Activated naive CD4-positive, alpha-beta T cell (primary cell): Measurements from ENCODE around the gene TRUB2.

Experiments
- DNase-seq, 4 experiments: peaks; one replicate each; lab custom pipeline; 2025; lab: John Stamatoyannopoulos, UW

The TRUB2 gene

GRCh38 chr9:128266868-128267590 lies 55.2 kb downstream of the TRUB2 start:
- no peak for DNase-seq

DNA sequence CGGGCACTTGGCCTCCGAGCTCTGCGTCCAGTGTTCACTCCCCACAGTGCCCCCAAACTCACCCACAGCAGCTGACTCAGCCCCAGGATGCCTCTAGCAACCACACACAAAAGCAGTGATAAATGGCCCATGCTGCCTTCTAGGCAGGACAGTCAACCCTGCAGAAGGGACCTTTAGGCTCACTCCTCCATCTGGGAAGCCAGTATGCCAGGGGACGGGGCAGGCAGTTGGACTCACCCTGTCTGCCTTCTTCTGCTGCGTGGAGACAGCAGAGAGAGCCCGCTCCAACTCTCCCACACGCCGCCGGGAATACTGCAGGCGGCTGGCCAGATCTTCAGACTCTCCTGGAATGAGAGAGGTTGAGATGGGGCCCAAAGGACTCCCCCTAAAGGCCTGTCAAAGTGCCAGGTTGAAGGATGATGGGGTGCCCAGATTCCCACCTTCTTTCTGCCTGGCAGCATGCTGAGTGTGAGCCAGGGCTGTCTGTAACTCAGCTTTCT lies 56.8 kb downstream of the TRUB2 start:
- no peak for DNase-seq

DNA sequence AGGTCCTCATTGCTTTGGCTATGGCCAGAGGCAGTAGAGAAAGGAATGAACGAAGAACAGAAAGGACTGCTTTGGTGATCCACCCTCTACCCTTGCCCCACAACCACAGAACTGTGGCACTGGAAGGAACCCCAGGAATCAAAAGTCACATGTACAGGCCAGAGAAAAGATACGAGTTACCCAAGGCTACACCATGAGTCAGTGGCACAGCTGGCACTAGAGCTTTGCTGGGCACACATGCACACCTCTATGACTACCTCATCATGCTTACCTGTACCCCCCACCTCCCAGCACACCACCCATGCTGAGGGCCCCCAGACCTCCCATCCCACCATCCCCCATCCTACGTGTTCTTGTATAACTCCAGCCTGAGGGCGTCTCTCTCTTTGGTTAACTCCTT lies 59.6 kb downstream of the TRUB2 start:
- no peak for DNase-seq

DNA sequence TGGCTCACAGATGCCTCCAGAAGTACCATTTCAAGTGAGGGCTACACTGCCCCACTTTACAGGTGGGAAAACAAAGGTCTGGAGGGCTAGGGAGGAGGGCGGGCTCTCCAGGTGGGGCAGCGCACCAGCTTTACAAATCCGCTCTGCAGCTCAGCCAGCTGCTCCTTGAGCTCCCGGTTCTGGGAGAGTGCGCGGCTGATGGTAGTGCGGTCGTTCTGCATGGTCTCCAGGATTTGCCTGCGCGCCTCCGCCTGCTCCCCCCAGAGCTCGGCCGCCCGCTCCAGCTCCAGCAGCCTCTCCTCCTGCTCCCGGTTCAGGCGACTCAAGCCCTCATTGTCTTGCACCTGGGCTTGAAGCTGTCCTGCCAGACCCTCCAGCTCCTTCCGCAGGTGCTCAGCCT lies 61.9 kb downstream of the TRUB2 start:
- no peak for DNase-seq

- DNase-seq = no peak
These were observed 63.1 kb downstream of the TRUB2 start for GRCh38 chr9:128259156-128259555.

GRCh38 chr9:128258326-128258725 lies 63.9 kb downstream of the TRUB2 start:
- no peak for DNase-seq

DNA sequence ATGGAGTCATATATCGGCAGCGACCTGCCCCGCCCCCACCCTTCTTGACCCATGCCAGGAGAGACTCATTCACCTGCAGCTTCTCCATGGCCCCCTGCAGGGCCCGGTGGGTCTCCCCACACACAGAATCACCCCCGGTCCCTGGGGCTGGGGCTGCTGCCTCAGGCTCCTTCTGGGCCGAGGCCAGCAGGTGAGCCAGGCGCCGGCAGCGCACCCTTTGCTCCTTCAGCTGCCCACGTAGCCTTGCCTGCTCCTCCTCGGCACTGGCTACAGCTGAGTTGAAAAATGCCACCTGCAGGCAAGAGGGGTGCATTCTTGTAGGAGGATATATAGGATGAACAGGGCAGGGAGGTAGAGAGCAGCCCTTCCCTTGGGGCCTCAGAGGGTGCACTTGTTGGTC lies 64.3 kb downstream of the TRUB2 start:
- DNase-seq = no peak

DNA sequence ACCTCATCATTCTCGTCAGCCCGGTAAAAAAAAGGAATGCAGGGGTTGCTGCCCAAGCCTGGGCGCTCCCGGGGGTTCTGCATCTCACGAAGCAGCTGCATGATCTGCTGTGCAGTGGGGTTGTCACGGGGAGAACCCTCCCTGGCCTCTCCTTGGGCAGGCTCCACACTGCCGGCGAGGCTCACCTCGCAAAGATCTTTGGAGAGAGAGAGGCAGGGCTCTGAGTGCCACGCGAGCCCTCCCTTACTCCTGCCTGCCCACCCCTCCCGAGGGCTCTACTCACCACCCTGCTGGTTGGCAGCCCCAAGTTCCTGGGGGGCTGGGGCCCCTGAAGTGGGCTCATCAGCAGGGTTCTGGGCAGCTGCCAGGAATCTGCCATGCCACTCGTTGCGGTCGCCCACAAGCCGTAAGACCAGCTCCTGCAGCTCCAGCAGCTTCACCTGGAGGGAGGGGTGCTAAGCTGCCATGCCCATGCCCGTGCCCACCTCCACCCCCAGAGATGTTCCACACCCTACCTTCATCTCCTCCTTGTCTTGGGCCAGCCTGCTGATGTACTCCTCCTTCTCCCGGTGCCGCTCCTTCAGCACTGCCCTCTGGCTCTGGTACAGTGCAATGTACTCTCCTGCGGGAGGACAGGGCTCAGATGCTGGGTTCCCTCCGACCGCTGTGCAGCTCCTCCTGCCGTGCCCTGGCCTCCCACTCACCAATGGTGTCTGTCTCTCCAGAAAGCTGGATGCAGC lies 65.0 kb downstream of the TRUB2 start:
- no peak for DNase-seq
